ENCODE measurements around the gene JMJD6.

Gene JMJD6

GRCh38 chr17:76726231-76726775 is at the start of gene JMJD6:
JMJD6 (minus strand) TSS chr17:76726606; CDS start chr17:76726475, 131 bp downstream.
- TF ChIP-seq GATA3 (IDR thresholded peaks at IDR 0.05; ENCODE audit: low read depth, low read length) = no peak
- TF ChIP-seq GATA2 (IDR thresholded peaks at IDR 0.05; ENCODE audit: low read depth, low read length) = no peak; the same call in 1 of the 2 replicates

GRCh38 chr17:76775021-76775600 is 48.7 kb upstream of the JMJD6 start:
- TF ChIP-seq GATA2 (IDR thresholded peaks at IDR 0.05; ENCODE audit: low read depth, low read length) = no peak
- no peak for TF ChIP-seq GATA3 (IDR thresholded peaks at IDR 0.05; ENCODE audit: low read depth, low read length)

DNA sequence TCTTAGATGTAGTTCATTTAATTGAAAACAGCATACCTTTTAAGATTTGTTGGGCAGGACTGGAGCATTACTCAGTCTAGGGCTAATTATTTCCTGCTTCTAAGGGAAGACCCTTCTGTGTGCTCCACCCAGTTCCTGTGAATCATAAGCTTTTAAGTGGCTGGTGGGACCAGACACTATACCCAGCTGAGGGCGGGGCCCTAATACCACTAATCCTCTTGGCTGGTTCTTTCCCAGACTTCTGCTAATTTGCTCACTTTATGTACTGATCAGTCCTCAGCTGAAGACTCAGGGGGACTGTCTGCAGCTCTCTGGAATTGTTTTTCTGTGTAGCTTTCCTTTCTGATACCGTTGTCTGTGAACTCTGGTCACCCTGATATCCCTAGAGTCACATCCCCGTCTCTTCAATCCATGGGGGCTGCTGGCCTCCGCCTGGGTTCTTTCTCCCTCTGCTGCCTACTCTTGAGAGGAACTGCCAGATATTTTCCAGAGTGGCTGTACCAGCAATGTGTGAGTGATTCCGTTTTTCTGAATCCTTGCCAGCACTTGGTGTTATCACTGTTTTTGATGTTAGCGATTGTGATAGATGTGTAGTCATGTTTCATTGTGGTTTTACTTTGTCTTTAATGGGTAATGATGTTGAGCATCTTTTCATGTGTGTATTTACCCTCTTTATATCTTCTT is 46.6 kb upstream of the JMJD6 start:
- TF ChIP-seq GATA2 (IDR thresholded peaks at IDR 0.05; ENCODE audit: low read depth, low read length) (no peak), GATA3 (IDR thresholded peaks at IDR 0.05; ENCODE audit: low read depth, low read length) (no peak)

GRCh38 chr17:76758570-76758969 is 32.2 kb upstream of the JMJD6 start:
- TF ChIP-seq GATA2 (IDR thresholded peaks at IDR 0.05; ENCODE audit: low read depth, low read length) (no peak), GATA3 (IDR thresholded peaks at IDR 0.05; ENCODE audit: low read depth, low read length) (no peak)

DNA sequence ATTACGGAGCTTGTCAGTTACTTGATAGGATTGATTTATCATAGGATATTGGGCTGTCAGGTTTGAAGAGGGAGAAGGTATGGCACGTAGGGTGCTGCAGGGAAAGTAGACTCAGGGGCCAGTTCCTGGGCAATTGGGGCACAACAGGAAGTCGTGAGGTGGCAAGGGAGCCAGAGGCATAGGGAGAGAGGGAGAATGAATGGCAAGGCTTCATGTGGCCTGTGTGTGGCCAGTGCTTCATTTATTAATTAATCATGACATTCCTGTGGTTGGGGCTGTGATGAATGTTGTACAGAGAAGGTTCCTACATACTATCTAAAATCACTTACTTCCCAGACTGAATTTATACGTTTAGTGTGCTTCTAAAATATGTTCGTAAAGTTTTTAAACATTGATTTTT is 30.9 kb upstream of the JMJD6 start:
- TF ChIP-seq GATA2 (IDR thresholded peaks at IDR 0.05; ENCODE audit: low read depth, low read length) (no peak), GATA3 (IDR thresholded peaks at IDR 0.05; ENCODE audit: low read depth, low read length) (no peak)

DNA sequence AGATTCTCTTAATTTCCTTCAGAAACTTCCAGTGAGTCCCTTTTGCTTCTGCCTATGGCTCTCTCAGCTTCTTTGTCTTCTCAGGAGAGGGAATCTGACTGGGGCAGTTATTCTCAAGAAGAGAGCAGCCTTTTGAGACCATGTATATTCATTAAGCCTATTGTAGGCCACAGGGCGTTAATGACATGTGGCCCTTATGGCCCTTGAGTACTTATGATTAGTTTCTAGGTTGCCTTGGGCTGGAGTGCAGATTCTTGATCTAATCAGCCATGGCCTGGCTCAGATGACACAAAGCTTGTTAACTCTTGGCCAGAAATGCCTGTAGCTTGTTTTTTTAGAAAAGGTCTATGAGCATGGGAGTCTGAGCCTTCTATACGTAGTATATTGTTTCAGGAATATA is 28.9 kb upstream of the JMJD6 start:
- TF ChIP-seq GATA3 (IDR thresholded peaks at IDR 0.05; ENCODE audit: low read depth, low read length) (no peak), GATA2 (IDR thresholded peaks at IDR 0.05; ENCODE audit: low read depth, low read length) (no peak)

GRCh38 chr17:76753061-76753961 is 26.9 kb upstream of the JMJD6 start:
- no peak for TF ChIP-seq GATA3 (IDR thresholded peaks at IDR 0.05; ENCODE audit: low read depth, low read length)
- TF ChIP-seq GATA2 (IDR thresholded peaks at IDR 0.05; ENCODE audit: low read depth, low read length) = no peak

DNA sequence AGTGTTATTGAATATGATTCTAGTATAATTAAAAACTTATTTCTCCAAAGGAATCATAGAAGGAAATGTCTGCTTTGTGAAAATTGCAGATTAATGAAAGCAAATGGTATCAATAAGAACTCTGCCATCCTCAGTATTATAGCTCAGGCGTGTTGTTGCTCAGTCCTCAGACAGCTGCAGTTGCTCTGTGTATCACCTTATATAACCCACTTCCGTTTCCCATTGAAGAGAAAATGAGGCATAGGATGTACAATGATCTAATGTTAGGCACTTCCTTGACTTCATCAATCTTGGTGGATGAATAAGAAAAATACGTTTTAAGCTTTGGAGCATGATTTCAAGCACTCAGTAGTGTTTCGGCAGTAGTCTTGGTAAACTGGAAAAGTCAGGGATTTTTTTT is 25.6 kb upstream of the JMJD6 start:
- no peak for TF ChIP-seq GATA3 (IDR thresholded peaks at IDR 0.05; ENCODE audit: low read depth, low read length)
- TF ChIP-seq GATA2 (IDR thresholded peaks at IDR 0.05; ENCODE audit: low read depth, low read length) = no peak

GRCh38 chr17:76751416-76751993 is 25.1 kb upstream of the JMJD6 start:
- TF ChIP-seq GATA3 (IDR thresholded peaks at IDR 0.05; ENCODE audit: low read depth, low read length) = no peak
- no peak for TF ChIP-seq GATA2 (IDR thresholded peaks at IDR 0.05; ENCODE audit: low read depth, low read length)

DNA sequence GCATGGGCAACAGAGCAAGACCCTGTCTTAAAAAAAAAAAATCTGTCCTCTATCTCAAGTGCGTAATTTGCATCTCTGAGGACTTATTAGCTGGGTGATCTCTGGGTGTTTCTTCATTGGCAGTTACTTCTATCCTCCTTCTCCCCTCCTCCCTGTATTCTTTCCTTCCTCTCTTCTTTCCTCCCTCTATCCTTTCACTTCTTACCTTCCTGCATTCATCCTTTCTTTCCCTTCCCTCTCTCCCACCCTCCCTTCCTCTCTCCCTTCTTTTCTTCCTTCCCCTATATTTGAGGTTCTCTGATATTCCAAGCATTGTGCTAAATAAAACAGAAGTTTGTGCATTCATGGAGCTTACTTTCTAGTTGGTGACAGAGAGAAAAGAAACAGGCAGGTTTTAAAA is 22.3 kb upstream of the JMJD6 start:
- TF ChIP-seq GATA2 (IDR thresholded peaks at IDR 0.05; ENCODE audit: low read depth, low read length) = no peak
- no peak for TF ChIP-seq GATA3 (IDR thresholded peaks at IDR 0.05; ENCODE audit: low read depth, low read length)

DNA sequence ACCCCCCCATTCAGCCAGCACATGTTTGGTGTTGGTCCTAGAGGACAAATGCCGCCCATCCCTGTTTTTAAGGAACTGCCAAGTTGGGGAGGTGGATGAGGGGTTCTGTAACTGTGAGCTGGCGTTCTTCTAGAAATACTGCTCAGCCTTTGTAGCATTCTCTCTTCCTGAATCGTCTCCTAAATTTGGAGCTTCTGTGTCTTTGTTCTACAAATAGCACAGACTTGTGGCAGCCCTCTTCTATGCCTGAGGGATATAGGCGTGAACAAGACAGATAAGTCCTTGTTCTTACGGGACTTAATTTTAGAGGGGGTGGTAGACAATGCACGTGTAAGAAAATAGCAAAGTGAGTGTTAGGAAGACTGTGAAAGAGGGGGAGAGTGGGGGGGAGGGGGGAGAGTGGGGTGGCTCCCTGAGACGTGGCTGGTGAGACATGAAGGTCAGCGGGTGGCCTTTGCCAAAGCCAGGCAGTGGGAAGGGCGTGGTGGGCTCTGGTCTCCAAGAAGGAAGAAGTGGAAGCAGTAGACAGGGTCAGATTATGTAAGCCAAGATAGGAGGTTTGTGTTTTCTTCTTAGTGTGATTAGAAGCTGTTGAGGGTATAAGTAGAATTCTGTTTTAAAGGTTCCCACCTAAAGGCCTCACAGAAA is 21.4 kb upstream of the JMJD6 start:
- TF ChIP-seq GATA3 (IDR thresholded peaks at IDR 0.05; ENCODE audit: low read depth, low read length) (no peak), GATA2 (IDR thresholded peaks at IDR 0.05; ENCODE audit: low read depth, low read length) (no peak)

GRCh38 chr17:76744747-76745146 is 18.3 kb upstream of the JMJD6 start:
- no peak for TF ChIP-seq GATA3 (IDR thresholded peaks at IDR 0.05; ENCODE audit: low read depth, low read length)
- no peak for TF ChIP-seq GATA2 (IDR thresholded peaks at IDR 0.05; ENCODE audit: low read depth, low read length)

- TF ChIP-seq GATA2 (IDR thresholded peaks at IDR 0.05; ENCODE audit: low read depth, low read length) (no peak), GATA3 (IDR thresholded peaks at IDR 0.05; ENCODE audit: low read depth, low read length) (no peak)
These were observed 16.6 kb upstream of the JMJD6 start for GRCh38 chr17:76742958-76743357.

Measured in SH-SY5Y (cell line).